Heart right ventricle (tissue), 16 donors: ENCODE measurements around the gene TBL2. TPM values are rescaled to one million over a fixed set of nuclear protein-coding genes. Genes with fewer than 3 reads are reported as not detected.
A peak's percentile ranks its signal among the peaks of the same experiment; 100 is the strongest.
"Not testable (repeated sequence)": the region's sequence is repeated elsewhere in the genome, so short reads cannot be mapped to it uniquely, and the experiment has no call there.

Source experiments
- ATAC-seq, 8 donors: fragments of 200-7000 bp; cut with Tn5 transposase; one replicate each; pipeline ENCODE4 v1.9.1; 2020; ENCODE audit warnings: mild to moderate bottlenecking in 8 of 8, moderate library complexity in 8 of 8, moderate number of reproducible peaks in 1 of 8
- DNase-seq, 2 donors: peaks; one replicate each; pipeline ENCODE4 v3.0.0-alpha.2; 2020
- H3K27ac ChIP-seq, 10 donors: fragments of 200-600 bp; sonication (generic) in 2 of 10; one replicate each; pipeline versions ENCODE4 v1.5.0 to v1.8.0; 2020 to 2022; ENCODE audit warnings: mild to moderate bottlenecking in 3 of 10
- H3K27me3 ChIP-seq, 7 donors: fragments of 200-600 bp; one replicate each; pipeline ENCODE4 v1.8.0; 2021 to 2022; ENCODE audit warnings: mild to moderate bottlenecking in 2 of 7
- H3K36me3 ChIP-seq, 9 donors: fragments of 200-600 bp; sonication (generic) in 1 of 9; one replicate each; pipeline versions ENCODE4 v1.5.0 to v1.8.0; 2020 to 2022; ENCODE audit warnings: mild to moderate bottlenecking in 2 of 9
- H3K4me1 ChIP-seq, 9 donors: fragments of 200-600 bp; sonication (generic) in 1 of 9; one replicate each; pipeline versions ENCODE4 v1.5.0 to v1.8.0; 2020 to 2022; ENCODE audit warnings: mild to moderate bottlenecking in 4 of 9
- H3K4me3 ChIP-seq, 10 donors: fragments of 200-600 bp; sonication (generic) in 2 of 10; one replicate each; pipeline versions ENCODE4 v1.5.0 to v1.8.0; 2020 to 2022; ENCODE audit warnings: mild to moderate bottlenecking in 7 of 10, moderate library complexity in 2 of 10
- H3K9me3 ChIP-seq, 11 donors: fragments of 200-600 bp in 10 of 11; sonication (generic) in 2 of 11; one replicate each; pipeline versions ENCODE4 v1.5.0 to v1.8.0; 2013 to 2022; ENCODE audit warnings: mild to moderate bottlenecking in 2 of 11, control low read depth in 1 of 11, moderate library complexity in 1 of 11
- WGBS, 2 donors: extraction: QIAGEN DNeasy Blood & Tissue Kit; methylation state at CpG; one replicate each; pipeline ENCODE4 v1.1.7; 2013; ENCODE audit warnings: inconsistent platforms in 1 of 2; 5-methylcytosine and 5-hydroxymethylcytosine counted together
- intact Hi-C, 10 donors: fragments of 100-400 bp; cut with DNase I; formaldehyde crosslinking; loops; one replicate each; pipeline versions ENCODE4 v1.11.1 to v1.14.2; 2022
- polyA plus RNA-seq, 2 donors: library from polyadenylated mRNA; stranded (reverse); fragments of 200-250 nt; gene quantifications; one replicate each; pipeline ENCODE4 v1.2.3, GENCODE V29; 2013
- total RNA-seq, 10 donors: library from RNA; stranded (reverse); fragmentation: NEBNext Ultra II Directional in 3 of 10; extraction: Animal tissue kit (Norgen Biotek cat#: 25700) in 3 of 10; gene quantifications; one replicate each; pipeline versions ENCODE4 v1.2.1 to v1.2.4, GENCODE V29; 2021 to 2023
- TF ChIP-seq, protein P1 (sequence below), 9 donors: fragments of 200-600 bp; sonication (generic) in 2 of 9; IDR thresholded peaks; one replicate each; pipeline versions ENCODE4 v1.5.0 to v1.8.0; 2021 to 2022; ENCODE audit warnings: antibody characterized with exemption in 9 of 9, mild to moderate bottlenecking in 5 of 9, moderate library complexity in 1 of 9
- donor health status: Arrhythmogenic right ventricular cardiomyopathy.
- donor health status: ischemic (EF 13 %, LVEDD 7.1; RV severe dilation, severe dysfunction).
- donor health status: healthy with polysubstance abuse.
- donor health status: DM: no; HTN: yes; CAD: no.
- donor health status: DM: no; HTN: no; CAD: no.
- donor health status: ischemic (EF 25% LVEDD 6.9; RV normal size, moderate dysfunction).
- donor health status: ischemic (EF 25% LVEDD 5.7; RV mildly dilated, moderate dysfunction).
- donor health status: healthy.
- donor health status: DM: yes; HTN: yes; CAD: no.
- donor health status: Ischemic cardiomyopathy.
- donor health status: ischemic (EF 35%, LVEDD 5.7; RV mildly dilated, moderate dysfunction).
- donor health status: nonischemic (EF 11% LVEDD 7.7; RV severe dilation, severe dysfunction).
- donor health status: DM: yes; HTN: yes; CAD: no.
- donor health status: PGD.
- donor health status: ischemic (EF 29% LVEDD 5.4; RV normal size, mild dysfunction).
- donor health status: nonischemic (EF 23%, LVEDD 6.1; RV moderate dilation, normal function).

TBL2 gene
- total and polyA plus RNA-seq, 12 donors = 6.9 to 22.1 (median 10.4) TPM

DNA sequence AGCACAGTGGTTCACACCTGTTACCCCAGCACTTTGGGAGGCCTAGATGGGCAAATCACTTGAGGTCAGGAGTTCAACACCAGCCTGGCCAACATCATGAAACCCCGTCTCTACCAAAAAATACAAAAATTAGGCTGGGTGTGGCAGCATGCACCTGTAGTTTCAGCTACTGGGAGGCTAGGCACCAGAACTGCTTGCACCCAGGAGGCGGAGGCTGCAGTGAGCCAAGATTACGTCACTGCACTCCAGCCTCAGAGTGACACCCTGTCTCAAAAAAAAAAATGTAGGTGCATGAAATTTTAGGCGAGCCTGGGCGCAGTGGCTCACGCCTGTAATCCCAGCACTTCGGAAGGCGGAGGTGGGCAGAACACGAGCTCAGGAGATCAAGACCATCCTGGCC, 30.5 kb downstream of the TBL2 start:
- TF ChIP-seq, protein P1, sequence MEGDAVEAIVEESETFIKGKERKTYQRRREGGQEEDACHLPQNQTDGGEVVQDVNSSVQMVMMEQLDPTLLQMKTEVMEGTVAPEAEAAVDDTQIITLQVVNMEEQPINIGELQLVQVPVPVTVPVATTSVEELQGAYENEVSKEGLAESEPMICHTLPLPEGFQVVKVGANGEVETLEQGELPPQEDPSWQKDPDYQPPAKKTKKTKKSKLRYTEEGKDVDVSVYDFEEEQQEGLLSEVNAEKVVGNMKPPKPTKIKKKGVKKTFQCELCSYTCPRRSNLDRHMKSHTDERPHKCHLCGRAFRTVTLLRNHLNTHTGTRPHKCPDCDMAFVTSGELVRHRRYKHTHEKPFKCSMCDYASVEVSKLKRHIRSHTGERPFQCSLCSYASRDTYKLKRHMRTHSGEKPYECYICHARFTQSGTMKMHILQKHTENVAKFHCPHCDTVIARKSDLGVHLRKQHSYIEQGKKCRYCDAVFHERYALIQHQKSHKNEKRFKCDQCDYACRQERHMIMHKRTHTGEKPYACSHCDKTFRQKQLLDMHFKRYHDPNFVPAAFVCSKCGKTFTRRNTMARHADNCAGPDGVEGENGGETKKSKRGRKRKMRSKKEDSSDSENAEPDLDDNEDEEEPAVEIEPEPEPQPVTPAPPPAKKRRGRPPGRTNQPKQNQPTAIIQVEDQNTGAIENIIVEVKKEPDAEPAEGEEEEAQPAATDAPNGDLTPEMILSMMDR (IDR thresholded peaks at IDR 0.05) = no peak
- Histone ChIP-seq H3K27ac (peak overlapping the region in 2 of 10 donors; percentile 22 to 69), H3K27me3 (no peaks in the 10 kb centered on the region), H3K36me3 (peaks cover 0 to 91% (median 29%) of the 10 kb centered on the region in 9 donors), H3K4me1 (peaks cover 0 to 36% (median 19%) of the 10 kb centered on the region in 9 donors), H3K4me3 (no peak overlapping the region), H3K9me3 (no peaks in the 10 kb centered on the region)
- DNase-seq (no peak), ATAC-seq (peak in 2 of 8 donors; percentile 24 to 52)
- 85 to 93% methylated on average over 9 of the region's 9 CpGs for WGBS, 2 donors
- intact Hi-C loops = loop anchor here in 1 of 10 donors (2.0 kb wide), 1 partner anchor 23 kb away; no protein-coding TSS in a partner anchor

DNA sequence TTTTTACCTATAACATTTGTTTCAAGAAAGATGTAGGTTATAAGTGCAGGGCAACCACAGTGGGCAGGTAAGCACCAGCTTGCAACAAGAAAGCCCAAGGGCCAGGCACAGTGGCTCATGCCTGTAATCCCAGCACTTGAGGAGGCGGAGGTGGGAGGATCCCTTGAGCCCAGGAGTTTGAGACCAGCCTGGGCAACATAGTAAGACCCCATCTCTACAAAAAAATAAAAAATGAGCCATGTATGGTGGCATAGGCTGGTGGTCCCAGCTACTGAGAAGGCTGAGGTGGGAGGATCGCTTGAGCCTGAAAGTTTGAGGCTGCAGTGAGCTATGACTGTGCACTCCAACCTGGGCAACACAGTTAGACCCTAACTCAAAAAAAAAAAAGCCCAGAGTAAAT, 33.7 kb downstream of the TBL2 start:
- no peak overlapping the region for H3K27ac ChIP-seq
- TF ChIP-seq, protein P1 (IDR thresholded peaks at IDR 0.05) = no peak
- peaks cover 0 to 29% (median 12%) of the 10 kb centered on the region in 9 donors for H3K4me1 ChIP-seq
- peaks cover 0 to 94% (median 34%) of the 10 kb centered on the region in 9 donors for H3K36me3 ChIP-seq
- intact Hi-C loops = no loop called here
- no peaks in the 10 kb centered on the region for H3K9me3 ChIP-seq
- WGBS, 2 donors = 96 to 100% methylated on average over 2 of the region's 2 CpGs
- no peak overlapping the region for H3K4me3 ChIP-seq
- no peak for ATAC-seq
- no peaks in the 10 kb centered on the region for H3K27me3 ChIP-seq
- no peak for DNase-seq

DNA sequence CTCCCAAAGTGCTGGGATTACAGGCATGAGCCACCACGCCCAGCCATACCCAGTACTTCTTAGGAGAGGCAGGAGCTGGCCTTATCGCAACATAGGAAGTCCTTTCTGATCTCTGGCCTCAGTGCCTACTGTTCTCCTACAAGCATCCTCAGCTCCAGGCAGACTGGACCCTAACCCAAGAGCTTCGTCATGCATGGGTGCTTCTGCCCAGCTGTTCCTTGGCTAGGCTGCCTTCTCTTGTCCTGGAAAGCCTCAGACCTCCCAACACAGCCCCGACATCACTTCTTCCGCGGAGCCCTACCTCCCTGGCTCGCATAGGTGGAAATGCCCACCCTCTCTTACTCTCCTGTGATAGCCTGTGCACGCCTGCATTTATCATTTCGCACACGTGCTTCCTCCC, 36.7 kb downstream of the TBL2 start:
- Histone ChIP-seq H3K9me3 (no peaks in the 10 kb centered on the region), H3K27ac (no peak overlapping the region), H3K27me3 (no peaks in the 10 kb centered on the region), H3K36me3 (peaks cover 5 to 94% (median 59%) of the 10 kb centered on the region in 9 donors), H3K4me3 (no peak overlapping the region), H3K4me1 (peaks cover 0 to 6% (median 0%) of the 10 kb centered on the region in 9 donors)
- TF ChIP-seq, protein P1 (IDR thresholded peaks at IDR 0.05) = no peak
- no peak for ATAC-seq
- 94% methylated on average over 10 of the region's 10 CpGs for WGBS, 2 donors
- DNase-seq = no peak
- intact Hi-C loops = no loop called here

DNA sequence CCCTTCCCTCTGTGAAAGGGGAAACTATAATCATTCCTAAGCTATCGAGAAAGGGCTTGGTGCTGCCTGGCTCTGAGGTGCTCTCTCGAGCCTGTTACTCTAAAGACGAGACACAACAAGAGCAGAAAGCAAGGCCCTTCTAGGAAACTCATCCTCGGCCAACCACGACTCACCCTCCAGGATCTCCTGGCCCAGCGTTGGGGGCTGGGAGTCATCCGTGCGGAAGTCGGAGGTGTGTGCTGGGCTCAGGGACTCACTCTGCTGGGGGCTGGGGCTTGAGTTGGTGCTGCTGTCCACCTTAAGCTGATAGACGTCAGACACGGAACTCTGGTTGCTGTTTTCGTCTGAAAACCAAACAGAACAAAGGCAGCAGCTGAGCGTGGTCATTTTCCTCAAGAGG, 38.7 kb downstream of the TBL2 start:
- H3K27me3 ChIP-seq = no peaks in the 10 kb centered on the region

DNA sequence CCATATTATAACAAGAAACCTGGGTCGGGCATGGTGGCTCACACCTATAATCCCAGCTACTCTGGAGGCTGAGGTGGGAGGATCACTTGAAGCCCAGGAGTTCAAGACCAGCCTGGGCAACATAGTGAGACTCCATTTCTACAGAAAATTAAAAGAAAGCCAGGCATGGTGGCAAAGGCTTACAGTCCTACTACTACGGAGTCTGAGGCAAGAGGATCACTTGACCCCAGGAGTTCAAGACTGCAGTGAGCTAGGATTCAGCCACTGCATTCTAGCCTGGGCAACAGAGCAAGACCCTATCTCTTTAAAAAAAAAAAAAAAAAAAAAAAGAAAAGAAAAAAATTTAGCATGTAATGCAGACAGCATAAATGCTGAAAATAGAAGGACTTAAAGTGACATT, 39.9 kb downstream of the TBL2 start:
- H3K36me3 ChIP-seq = peaks cover 5 to 100% (median 65%) of the 10 kb centered on the region in 9 donors
- DNase-seq, ATAC-seq, H3K27ac ChIP-seq, intact Hi-C loops, H3K4me1 ChIP-seq, H3K4me3 ChIP-seq, H3K27me3 ChIP-seq, H3K9me3 ChIP-seq: not testable (repeated sequence)
- 99 to 100% methylated on average over 2 of the region's 2 CpGs for WGBS, 2 donors

More for the DNA sequence above, 38.7 kb downstream of the TBL2 start:
- Histone ChIP-seq H3K4me1 (no peaks in the 10 kb centered on the region), H3K27ac (no peak overlapping the region), H3K9me3 (no peaks in the 10 kb centered on the region), H3K36me3 (peaks cover 5 to 99% (median 65%) of the 10 kb centered on the region in 9 donors), H3K4me3 (no peak overlapping the region)
- 92 to 94% methylated on average over 13 of the region's 13 CpGs for WGBS, 2 donors
- no peak for ATAC-seq
- intact Hi-C loops = no loop called here
- TF ChIP-seq, protein P1 (IDR thresholded peaks at IDR 0.05) = no peak
- DNase-seq = no peak
